GM21825 (cell line): Measurements from ENCODE around the gene CLK4.
"Not testable (repeated sequence)": the region's sequence is repeated elsewhere in the genome, so short reads cannot be mapped to it uniquely, and the experiment has no call there.

Experiments
- ATAC-seq: cut with Tn5 transposase; IDR thresholded peaks from one replicate; pipeline ENCODE4 v1.9.1; 2021; ENCODE audit warnings: mild to moderate bottlenecking, moderate library complexity; ENCODE audit not compliant: unreplicated experiment

Gene CLK4

DNA sequence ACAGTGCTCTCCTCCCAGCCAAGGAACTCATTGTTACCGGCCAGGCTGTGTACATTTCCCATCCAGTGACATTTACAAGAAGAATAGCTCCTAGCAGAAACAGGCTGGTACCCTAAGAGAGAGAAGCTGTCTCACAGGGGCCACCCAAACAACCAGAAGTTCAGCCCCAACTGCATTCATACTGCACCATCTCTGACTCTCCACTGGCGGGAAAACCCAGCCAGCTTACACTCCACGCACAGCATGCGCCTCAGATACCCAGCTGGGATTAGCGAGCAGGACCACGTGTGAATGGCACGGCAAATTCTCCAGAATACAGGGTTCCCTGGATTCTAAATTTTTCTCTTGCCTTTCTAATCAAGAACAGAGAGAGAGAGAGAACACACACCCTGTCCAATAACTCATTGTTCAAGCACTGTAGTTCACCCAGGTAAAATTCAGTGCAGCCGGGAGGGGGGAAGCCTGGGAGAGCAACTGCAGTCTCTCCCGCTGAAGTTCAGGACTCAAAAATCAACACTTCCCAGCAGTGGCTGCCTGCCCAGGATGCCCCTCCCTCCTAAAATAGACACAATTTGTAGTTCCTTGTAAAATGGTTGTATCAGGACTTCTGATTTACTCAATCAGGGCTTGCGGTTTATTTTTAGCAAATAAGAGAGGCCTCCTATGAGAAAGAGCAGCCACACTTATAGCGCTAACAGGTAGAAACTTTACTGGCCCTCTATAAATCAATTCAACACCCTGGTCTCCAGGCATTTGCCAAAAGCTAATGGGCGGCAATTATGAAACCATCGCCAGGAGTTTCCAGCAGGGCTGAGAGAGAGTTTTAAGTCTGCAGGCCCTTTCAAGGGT lies 38.9 kb downstream of the CLK4 start:
- ATAC-seq: no peak

DNA sequence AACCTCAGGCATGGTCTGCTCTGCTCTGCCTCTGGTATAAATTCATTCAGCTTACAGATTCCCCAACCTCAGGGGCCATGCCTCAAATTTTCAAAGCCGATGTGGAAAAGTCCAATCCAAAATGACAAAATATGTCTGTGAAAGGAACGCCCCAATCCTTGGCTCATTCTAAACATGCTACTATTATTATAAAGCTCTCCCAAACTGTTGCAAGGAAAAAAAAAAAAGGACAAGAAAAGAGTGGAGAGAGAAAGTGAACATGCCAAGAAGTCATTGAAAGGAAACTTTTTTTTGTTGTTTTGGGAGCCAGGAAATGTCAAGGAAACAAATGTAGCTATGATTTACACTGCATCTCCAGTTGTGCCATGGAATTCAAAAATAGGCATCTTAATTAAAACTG lies 40.5 kb downstream of the CLK4 start:
- no peak for ATAC-seq

DNA sequence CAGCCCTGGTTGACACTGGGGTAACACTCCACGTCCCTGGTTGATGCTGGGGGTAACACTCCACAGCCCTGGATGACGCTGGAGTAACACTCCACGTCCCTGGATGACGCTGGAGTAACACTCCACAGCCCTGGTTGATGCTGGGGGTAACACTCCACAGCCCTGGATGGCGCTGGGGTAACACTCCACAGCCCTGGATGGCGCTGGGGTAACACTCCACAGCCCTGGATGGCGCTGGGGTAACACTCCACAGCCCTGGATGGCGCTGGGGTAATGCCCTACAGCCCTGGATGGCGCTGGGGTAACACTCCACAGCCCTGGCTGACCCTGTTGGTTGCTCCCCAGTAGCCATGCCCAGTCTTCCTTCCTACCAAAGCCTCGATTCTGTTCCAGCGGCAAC lies 41.4 kb downstream of the CLK4 start:
- ATAC-seq: not testable (repeated sequence)

DNA sequence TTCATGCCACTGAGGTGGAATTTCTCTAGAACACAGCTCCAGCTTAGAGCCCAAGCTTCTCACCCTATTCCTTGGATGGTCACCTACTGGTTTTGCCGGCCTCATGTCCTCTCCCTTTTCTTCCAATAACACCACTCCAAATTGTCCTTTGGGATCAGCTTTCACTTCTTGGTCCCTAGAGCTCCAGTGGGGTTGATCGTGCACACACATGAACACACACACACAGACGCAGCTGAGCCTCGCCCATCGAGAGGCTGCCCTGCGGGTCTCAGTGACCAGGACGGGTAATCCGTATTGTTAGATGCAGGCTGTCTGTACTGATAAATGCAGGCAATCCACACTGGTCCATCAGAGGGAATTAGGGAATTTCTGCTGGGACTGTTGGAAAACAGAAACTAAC lies 43.6 kb downstream of the CLK4 start:
- ATAC-seq: no peak

DNA sequence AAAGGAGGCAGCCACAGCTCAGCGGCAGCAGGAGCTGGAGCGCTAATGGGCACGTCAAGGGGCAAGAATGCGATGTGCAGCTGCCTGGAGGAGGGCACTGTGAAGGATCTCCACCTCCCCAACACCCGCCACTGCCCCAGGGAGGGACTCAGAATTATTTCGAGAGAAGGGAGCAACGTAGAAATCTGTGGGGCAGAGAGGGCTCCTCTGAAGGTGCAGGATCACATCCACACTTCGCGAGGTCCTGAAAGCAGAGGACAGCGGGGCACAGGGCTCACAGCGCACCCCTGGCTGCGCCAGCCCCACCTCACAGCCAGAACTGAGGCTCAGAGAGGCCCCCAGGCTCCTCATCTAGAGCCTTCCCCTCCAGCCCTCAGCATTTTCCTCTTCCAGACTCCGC lies 44.6 kb downstream of the CLK4 start:
- ATAC-seq: no peak

DNA sequence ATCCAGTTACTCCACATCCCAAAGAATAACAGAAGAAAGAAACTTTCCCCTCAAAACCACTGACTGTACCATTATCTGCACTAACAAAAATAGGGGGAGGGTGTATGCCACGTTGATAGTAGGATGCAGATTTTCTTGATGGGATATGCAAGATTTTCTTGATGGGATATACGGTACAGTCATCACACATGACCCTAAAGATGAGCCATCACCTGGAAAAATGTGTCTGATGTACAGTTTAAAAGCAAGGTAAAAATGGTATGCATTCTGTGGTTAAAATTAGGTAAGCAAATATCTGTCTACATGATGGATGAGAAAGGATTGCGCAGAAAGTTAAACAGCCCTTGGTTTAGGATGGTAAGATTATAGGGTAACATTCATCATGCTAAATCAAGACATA lies 45.2 kb downstream of the CLK4 start:
- ATAC-seq: no peak

DNA sequence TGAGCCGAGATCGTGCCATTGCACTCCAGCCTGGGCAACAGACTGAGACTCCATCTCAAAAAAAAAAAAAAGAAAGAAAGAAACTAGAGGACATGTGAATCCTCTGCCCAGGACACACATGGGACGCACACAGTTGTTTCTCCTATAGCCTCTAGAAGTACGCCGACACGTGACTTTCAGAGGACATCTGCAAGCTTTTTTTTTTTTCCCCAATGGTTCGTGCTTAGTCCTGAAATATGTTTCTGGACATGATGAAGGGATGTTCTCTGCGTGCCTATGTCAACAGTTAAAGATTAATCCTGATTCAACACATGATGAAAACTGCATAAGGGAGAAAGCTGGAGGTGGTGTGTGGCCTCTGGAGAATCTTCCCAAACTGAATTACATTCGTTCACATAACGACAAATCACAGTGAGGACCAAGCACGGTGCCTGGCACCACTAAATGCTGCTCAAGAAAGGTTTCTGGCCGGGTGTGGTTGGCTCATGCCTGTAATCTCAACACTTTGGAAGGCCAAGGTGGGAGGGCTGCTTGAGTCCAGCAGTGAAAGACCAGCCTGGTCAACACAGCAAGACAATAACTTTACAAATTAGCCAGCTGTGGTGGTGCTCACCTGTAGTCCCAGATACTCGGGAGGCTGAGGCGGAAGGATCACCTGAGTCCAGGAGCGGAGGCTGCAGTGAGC lies 46.4 kb downstream of the CLK4 start:
- ATAC-seq: no peak

DNA sequence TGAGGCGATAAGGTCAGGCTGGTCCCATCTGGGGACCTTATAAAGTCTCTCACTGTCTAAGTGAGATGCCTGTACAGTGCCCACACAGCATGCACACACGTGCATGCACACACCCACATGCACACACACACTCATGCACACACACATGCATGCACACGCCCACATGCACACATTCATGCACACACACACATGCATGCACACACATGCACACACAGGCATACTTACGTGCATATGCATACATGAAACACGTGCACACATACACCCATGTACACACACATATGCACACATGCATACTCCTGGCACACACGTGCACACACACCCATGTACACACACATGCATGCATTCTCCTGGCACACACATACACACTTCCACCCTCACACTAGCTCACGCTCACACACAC lies 48.9 kb downstream of the CLK4 start:
- ATAC-seq: no peak

DNA sequence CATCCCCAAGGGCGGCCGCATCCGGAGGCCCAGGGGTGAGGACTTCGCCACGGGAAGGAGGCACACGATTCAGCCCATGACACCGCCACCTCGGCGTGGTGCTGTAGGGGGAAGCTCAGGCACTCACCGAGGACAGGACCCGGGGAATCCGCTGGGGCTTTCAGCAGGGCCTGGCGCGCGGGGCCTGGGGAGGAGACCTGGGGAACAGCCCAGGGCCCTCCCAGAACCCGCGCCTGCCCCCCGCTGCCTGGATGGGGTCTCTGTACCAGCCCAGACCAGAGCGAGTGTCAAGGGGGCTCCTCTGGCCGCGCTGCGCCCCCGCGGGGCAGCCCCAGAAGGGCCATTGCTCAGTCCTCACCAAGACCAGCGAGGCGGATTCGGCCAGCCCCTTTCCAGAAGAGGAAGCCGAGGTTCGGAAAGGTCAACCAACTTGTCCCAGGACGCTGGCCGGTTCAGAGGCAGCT lies 49.4 kb downstream of the CLK4 start:
- no peak for ATAC-seq

DNA sequence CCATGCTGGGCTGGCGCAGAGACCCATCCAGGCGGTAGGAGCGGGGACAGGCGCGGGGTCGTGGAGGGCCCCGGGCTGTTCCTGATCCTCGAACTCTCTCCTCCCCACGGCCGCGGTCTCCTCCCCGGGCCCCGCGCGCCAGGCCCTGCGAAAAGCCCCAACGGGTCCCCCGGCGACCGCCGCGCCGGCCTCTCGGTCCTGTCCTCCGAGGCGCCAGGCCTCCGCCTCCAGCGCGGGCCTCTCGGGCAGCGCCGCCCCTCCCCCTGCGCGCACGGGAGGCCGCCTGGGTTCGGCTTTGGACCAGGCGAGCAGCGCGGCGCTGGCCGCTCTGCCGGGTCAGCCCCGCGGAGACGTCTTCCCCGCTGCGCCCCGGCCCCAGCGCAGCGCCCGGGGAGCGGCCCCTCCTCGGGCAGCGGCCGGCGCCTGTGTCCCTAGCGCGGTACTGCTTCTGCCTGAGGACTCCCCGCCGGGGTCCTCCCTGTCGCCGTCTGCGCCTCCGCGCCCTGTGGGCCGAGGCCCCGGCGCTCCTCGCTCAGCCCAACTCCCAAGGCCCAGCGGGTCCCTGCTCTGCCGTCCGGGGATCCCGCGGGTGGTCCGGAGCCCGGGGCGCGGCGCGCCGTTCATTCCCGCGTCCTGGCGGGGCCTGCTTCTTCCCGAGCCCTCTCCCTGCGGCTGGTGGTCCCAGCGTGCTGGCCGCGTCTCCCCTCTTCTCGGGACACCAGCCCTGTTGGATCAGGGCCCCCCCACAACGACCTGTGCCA lies 50.1 kb downstream of the CLK4 start:
- no peak for ATAC-seq

DNA sequence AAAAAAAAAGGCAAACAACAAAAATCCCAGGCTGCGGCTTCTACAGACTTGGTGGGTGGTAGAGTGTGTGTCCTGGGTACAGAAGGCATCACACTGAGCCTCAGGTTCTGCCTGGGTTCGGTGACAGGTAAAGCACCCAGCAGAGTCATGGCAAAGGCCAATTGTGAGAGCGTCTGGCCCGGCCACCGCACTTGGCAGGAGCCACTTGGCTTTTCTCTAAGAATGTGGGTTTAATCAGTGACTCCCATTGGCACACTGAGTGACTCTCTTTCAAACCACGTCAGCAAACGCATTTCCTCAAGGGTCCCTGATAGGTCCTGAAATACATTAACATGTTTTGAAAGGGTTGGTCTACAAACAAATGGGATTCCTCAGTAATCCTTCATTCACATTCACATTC lies 53.6 kb downstream of the CLK4 start:
- no peak for ATAC-seq

DNA sequence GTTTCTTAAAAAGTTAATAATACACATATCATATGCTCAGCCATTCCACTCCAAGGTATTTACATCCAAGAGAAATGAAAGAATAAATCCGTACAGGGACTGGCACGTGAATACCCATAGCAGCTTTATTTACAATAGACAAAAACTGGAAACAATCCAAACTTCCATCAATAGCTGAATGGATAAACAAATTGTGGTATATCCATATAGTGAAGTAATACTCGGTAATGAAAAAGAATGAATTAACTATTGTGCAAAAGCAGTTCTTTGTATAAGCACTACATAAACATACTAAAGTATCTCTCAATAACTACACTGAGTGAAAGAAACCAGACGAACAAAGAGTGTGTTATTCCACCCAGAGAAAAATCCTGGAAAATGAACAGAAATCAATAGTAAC lies 54.2 kb downstream of the CLK4 start:
- ATAC-seq: no peak

DNA sequence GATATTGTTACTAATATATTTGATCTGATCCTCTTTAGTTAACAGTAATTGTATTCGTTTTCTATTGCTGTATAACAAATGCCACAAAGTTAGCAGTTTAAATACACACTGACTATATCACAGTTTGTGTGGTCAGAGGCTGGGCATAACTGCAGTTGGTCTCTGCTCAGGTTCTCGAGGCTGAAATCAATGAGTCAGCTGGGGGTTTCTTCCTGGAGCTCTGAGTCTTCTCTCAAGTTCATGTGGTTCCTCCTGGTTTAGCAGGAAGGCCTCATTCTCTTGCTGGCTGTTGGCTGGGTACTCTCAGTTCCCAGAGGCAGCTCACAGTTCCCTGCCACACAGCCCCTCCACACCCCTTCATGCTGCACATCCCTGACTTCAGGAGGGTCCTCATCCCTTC lies 57.4 kb downstream of the CLK4 start:
- no peak for ATAC-seq

DNA sequence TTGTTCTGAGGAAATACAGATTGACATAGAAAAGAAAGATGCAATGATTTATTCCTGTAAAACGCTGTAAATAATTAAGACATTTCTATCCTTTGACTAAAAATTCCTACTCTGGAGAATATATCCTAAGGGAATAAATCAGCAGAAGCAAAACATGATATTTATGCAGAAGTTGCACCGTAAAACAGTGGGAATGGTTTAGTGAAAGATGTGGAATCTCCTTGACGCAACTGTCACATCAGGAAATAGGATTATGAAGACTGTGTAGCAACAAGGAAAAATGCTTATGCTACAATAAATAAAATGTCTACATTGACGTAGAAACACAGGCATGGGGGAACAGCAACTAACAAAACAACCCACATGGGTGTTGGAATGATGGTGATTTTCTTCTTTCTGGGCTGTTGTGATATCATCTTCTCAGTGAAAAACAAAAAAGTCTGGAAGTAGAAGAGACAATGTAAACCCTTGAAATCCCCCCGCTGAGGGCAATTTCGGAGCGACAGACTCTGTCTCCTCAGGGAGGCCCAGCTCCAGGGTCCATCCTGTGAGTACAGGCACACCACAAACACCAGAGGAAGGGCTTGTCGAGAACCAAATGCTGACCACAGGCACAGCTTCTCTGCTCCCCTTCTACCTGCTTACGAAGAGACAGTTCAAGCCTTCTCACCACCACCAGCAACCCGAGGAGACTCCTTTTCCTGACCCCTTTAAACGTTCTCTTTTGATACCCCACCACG lies 61.9 kb downstream of the CLK4 start:
- no peak for ATAC-seq

DNA sequence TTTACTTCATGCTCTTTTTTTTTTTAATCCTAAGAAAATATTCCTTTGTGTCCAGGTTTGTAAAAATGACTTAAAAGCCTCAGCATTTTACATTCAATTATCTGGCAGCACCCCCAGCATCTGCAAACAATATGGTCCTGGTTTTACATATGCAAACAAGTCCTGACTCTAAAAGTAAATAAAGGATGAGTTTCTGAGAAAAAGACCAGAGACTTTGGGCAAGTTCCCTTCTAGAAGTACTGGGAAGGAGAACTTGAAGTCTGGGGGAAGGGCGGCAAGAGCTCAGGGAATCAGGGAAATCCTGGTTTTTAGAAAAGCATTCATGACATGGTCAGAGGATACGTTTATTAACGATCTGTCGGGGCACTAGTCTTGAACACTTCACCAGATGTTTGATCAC lies 62.5 kb downstream of the CLK4 start:
- no peak for ATAC-seq

DNA sequence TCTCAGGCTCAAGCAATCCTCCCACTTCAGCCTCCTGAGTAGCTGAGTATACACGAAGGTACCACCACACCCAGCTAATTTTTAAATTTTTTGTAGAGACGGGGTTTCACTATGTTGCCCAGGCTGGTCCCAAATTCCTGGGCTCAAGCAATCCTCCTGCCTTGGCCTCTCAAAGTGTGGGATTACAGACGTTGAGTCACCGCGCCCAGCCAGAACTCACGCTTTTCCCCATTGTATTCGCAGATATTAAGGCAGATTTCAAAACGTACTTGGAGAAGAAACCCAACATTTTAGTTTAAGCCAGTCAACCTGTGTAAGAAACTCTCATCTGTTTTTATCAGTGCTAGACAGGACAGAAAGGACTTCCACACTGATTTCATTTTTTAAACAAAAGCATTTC lies 63.2 kb downstream of the CLK4 start:
- no peak for ATAC-seq

DNA sequence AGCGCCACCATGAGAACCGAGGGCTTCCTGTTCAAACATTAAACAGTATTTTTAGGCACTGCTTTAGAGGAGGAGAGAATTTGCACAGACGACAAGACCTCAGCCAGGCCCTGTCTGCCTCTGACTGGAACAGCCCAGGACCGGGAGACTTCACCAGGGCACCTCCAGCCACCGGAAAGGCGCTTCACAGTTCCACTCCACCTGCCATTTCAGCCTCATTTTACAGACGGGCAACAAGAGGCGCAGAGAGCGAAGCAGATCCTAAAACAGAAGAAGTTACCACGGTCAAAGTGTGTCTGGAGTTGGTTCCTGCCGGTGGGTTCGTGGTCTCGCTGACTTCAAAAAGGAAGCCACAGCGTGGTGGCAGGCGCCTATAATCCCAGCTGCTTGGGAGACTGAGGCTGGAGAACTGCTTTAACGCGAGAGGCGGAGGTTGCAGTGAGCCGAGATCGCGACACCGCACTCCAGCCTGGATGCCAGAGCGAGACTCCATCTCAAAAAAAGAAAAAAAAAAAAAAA lies 65.0 kb downstream of the CLK4 start:
- ATAC-seq: no peak

DNA sequence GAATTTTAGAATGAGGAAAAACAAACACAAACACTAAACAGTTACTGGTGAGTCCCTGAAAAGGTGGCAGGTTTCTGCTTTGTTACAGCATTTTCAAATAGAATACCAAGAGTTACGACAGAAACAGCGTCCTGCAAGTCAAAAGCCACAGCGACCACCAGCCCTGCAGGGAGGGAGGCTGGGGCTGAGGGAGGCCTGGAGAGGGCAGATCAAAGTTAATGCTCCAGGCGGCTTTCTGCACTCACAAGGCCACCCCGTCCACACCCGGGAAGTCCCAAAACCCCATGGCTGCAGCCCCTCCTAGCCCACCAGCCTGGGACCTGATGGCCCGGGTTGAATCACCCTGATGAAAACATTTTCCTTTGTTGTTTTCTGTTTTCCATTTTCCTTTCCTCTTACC lies 65.9 kb downstream of the CLK4 start:
- ATAC-seq: no peak

DNA sequence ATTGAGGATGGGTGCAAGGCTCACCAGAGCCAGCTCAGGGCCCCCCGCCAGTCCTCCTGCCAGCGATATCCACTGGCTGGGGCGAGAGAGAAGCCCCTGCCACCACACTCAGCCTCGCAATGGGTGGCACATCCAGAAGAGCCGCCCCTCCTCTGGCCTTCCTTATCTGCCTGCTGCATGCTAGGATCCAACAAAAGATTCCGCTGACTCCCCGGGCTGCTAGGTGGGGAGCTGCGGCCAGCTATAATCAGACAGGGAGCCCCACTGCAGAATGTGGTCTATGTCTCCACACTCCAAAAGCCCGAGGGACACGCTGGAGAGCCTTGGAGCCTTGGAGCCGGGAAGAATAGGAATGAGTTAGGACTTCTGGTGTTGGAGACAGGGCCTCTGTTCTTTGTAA lies 69.4 kb downstream of the CLK4 start:
- no peak for ATAC-seq

DNA sequence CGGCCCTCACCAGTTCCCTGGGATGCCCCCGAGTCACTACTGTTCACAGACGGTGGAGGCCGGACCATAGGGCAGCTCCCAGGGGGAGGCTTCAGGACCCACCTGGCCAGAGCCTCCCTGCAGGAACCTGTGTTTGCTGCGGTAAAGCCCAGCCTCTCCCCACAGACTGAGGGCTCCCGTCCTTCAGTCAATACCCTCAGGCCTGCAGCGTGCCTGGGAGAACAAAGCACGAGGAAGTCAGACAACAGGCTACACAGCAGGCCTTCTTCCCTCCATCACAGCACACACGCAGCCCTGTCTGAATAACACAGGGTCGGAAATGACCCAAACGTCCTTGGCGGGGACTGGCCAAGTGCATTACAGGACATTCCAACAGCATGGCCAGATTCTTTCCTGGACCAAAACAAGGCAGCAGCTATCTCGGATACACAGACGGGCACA lies 71.1 kb downstream of the CLK4 start:
- ATAC-seq: no peak

DNA sequence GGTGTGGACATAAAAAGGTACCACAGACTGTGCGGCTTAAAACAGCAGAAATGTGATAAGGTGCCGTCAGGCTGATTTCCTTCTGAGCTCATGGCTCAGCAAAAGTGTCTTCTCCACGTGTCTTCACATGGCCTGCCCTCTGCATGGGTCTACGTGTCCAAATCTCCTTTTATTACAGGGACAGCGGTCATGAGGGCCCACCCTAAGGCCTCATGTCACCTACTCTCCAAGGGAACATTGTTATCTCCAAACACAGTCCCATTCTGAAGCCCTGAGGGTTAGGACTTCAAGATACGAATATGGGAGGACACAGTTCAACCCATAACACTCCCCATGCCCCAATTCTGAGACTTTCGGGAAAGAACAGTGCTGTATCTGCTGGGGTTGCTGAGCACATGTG lies 71.8 kb downstream of the CLK4 start:
- ATAC-seq: no peak
